NCI-H82 treated with DMSO at 0.1 percent for 48 hours (cell line): Measurements from ENCODE around the gene NCOA3.
A peak's percentile ranks its signal among the peaks of the same experiment; 100 is the strongest.
"Not testable (repeated sequence)": the region's sequence is repeated elsewhere in the genome, so short reads cannot be mapped to it uniquely, and the experiment has no call there.

Experiments
- DNase-seq: peaks from one replicate; lab custom pipeline; 2025; ENCODE audit not compliant: unreplicated experiment; lab: John Stamatoyannopoulos, UW

Gene NCOA3

GRCh38 chr20:47561603-47562583, 60.2 kb downstream of the NCOA3 start:
- no peak for DNase-seq

- DNase-seq: no peak
Measured at GRCh38 chr20:47566269-47566668, 64.6 kb downstream of the NCOA3 start.

DNA sequence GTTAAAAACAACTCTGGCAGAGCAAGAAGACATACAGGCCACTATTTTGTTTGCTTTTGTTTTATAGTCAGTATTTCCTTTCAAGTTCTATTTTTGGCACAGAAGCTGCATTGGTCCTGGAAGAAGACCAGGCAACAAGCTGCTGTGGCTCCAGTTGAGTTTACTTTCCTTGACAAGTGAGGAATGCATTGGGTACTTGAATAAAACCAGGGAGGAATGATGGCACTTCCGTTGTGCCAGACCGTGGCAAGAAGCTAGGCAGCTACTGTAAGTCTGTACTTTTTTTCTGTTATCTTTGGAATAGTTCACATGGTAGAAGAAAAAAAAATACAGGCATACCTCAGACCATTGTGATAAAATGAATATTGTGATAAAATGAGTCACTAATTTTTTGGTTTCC, 66.3 kb downstream of the NCOA3 start:
- no peak for DNase-seq

DNA sequence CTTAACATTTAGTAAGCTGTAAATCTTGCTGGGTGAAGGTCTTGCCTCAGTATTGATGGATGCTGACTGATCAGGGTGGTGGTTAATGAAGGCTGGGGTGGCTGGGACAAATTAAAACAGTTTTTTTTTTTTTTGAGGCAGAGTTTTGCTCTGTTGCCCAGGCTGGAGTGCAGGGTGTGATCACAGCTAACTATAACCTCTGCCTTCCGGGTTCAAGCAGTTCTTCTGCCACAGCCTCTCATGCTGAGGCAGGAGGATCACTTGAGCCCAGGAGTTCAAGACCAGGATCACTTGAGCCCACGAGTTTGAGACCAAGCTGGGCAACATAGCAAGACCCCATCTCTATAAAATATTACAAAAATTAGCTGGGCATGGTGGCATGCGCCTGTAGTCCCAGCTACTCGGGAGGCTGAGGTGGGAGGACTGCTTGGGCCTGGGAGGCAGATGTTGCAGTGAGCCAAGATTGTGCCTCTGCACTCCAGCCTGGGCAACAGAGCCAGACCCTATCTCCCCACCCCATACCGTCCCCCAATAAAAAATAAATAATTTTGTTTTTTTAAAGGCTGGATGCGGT, 67.2 kb downstream of the NCOA3 start:
- DNase-seq: no peak

GRCh38 chr20:47571426-47571825, 69.7 kb downstream of the NCOA3 start:
- DNase-seq: no peak

GRCh38 chr20:47572105-47572729, 70.5 kb downstream of the NCOA3 start:
- DNase-seq: no peak

GRCh38 chr20:47573559-47573958, 71.9 kb downstream of the NCOA3 start:
- no peak for DNase-seq

- DNase-seq: peak; percentile 56
Measured at GRCh38 chr20:47574616-47575364, 73.1 kb downstream of the NCOA3 start.

DNA sequence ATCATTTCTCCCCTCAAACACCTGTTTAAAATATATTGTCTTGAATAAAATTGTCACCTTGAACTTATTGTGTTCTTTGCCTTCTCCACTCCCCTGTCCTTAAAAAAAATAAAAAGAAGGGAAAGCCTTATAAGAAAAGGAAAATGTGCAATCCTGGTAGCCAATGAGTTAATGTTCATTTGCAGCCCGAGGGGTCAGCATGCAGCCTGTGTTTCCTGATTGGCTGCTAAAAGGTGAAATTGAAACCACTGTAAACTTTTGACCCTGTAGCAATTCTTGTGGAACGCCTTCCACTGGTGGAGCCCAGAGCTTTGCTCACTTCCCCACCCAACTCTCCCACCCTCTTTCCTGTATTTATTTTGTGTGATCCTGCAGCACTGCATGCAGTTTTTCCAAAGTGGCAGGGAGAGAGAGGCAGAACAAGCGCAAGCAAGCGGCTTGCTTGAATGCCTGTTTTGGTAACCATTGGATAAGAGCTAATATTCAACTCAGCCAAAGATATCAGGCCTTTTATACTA, 74.9 kb downstream of the NCOA3 start:
- no peak for DNase-seq

GRCh38 chr20:47577314-47577713, 75.6 kb downstream of the NCOA3 start:
- DNase-seq: no peak

- no peak for DNase-seq
Measured at GRCh38 chr20:47578543-47578942, 76.9 kb downstream of the NCOA3 start.

- DNase-seq: not testable (repeated sequence)
Measured at GRCh38 chr20:47580686-47581085, 79.0 kb downstream of the NCOA3 start.

GRCh38 chr20:47581090-47581489, 79.4 kb downstream of the NCOA3 start:
- no peak for DNase-seq

DNA sequence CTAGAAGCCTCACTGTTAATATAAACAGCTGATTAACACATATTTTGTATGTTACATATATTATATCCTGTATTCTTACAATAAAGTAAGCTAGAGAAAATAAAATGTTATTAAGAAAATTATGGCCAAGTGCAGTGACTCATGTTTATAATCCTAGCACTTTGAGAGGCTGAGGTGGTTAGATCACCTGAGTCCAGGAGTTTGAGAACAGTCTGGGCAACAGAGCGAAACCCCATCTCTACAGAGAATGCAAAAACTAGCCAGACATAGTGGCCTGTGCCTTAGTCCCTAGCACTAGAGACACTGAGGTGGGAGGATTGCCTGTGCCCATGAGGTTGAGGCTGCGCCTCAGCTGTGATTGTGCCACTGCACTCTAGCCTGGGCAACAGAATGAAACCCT, 81.9 kb downstream of the NCOA3 start:
- DNase-seq: no peak

DNA sequence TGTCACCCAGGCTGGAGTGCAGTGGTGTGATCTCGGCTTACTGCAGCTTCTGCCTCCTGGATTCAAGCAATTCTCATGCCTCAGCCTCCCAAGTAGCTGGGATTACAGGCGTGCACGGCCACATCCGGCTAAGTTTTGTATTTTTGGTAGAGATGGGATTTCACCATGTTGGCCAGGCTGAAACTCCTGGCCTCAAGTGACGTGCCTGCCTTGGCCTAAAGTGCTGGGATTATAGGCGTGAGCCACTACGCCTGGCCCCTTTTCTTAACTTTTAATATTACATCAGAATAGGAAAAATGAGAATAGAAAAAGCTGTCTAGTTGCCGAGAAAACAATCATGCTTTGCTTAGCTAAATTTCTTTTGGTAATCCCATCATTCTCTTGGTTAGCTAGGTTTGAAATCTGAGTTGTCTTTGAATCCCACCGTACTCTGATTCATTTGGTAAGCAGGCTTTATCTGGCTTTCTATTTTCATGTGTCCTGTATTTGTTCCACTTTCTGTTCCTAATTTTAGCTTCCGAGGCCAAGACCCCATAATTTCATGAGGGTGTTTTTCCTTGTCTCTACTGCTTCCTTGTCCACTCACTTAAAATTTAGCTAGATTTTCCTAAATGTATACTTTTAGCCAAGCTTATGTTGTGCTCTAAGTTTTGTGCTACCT, 83.5 kb downstream of the NCOA3 start:
- no peak for DNase-seq

DNA sequence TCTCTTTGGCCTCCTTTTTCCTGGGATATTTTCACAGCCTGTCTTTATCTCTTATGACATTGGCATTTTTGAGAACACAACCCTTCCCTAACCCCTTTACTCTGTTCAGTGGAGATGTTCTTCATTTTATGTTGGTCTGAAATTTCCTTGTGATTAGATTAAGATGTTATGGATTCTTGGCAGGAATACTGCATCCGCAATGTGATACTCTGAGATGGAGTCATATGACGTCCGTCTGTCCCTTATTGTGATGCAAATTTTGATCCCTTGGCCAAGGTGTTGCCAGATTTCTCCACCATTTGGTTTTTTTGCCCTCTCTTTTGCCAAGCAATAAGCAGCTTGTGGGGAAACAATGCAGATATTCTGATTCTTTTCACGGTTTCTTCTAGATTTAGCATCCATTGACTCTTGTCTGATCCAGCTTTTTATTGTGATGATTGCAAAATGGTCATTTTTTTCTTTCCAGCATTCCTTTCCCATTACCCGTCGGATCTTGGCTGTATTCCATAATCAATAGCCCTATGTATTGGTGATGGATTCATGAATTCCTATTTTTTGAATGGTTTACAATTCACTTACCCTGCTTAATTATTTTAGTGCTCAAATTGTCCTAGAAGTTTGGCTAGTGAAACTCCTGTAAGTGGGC, 85.1 kb downstream of the NCOA3 start:
- no peak for DNase-seq

DNA sequence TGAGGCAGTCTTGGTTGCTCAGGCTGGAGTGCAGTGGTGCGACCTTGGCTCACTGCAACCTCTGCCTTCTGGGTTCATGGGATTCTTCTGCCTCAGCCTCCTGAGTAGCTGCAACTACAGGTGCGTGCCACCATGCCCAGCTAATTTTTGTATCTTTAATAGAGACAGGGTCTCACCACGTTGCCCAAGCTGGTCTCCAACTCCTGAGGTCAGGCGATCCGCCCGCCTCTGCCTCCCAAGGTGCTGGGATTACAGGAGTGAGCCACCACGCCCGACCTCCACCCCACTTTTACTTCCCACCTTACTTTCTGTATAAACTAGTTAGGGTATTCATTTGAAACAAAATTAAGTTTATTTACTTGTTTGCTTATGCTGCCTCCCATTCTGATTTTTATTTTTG, 86.5 kb downstream of the NCOA3 start:
- no peak for DNase-seq

- no peak for DNase-seq
Measured at GRCh38 chr20:47591231-47591630, 89.5 kb downstream of the NCOA3 start.

GRCh38 chr20:47594157-47594556, 92.5 kb downstream of the NCOA3 start:
- DNase-seq: no peak

DNA sequence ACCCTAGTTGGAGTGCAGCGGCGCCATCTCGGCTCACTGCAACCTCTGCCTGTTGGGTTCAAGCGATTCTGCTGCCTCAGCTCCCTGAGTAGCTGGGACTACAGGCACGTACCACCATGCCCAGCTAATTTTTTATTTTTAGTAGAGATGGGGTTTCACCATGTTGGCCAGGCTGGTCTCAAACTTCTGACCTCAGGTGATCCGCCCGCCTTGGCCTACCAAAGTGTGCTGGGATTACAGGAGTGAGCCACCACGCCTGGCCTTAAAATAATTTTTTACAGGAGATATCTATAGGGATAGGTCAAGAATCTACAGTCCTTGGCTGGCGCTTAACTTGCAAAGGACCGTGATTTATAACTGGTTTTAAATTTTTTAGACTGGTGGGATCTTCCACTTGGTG, 93.5 kb downstream of the NCOA3 start:
- not testable (repeated sequence) for DNase-seq
